NCI-H1436 (cell line): ENCODE data around the gene SCARB2.
A peak's percentile ranks its signal among the peaks of the same experiment; 100 is the strongest.

Source experiments
- DNase-seq: peaks from one replicate; lab custom pipeline; 2025; lab: John Stamatoyannopoulos, UW

Gene SCARB2

DNA sequence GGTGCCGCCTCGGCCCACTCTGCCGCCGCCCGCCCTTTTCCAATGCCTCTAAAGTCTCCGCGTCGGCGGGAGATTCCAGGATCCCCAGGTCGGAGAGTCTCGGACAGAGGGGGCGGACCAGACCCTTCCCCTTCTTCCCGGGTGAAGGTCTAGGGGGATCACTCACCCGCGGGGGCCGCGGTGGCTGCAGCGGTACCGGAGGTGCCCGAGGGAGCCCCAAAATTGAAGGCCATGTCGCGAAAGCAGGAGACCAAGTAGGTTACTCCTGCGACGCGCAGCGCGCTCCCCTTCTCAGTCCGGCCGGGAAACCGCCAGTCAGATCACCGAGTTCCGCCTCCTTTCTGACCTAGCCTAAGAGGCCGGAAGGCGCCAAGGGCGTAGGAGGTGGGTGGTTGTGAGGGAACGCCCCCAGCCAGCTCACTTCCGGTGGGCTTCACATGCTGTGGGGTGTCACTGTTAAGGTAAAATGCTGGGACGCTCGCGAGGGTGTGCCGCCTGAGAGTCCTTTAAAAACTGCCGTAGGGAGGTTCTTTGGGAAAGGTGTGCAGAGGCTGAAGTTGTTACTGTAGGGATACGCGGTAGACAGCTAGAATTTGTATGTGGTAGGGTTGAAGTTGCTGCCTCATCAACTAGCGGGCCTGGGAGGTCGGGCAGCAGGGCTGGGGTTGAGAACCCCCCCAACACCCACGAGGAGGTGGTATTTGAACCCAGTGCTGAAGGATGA is 65.3 kb downstream of the SCARB2 start, which contains the start of gene NUP54:
TSS of gene NUP54 (minus strand) at position 256 of the 724 bp plus-strand sequence. CDS start at position 233, 23 bp downstream.
- peak; percentile 89 for DNase-seq

DNA sequence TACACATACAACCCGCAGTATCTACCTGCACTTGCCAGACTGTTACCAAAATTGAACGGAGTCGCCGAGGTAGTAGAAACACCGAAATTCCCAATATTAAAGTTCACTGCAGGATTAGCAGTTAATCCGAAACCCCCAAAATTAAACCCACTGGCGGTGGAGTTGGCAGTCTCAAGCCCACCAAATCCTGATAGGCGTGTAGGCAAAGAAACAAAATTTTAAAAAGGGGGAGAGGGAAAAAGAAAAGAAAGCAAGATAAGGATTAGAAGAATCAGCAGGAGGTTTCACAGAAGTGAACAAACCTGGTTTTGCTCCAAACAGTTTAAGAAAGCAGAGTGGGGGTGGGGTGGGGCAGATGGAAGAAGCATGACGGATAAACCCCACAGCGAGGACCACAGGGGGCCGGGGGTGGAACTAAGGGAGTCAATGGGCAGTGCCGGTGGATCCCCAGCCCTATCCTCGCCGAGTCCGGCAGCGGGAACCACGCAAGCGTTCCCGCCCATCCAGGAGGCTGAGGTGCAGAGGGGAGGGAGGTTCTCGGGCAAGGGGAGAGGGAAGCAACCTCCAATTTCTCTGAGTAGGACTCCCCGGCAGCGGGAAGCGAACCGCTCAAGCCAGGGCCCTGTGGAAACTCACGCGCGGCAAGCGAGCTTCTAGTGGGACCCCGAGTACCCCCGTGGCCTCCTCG is 66.0 kb downstream of the SCARB2 start:
- DNase-seq, result peak; percentile 15

- no peak for DNase-seq
Observed at GRCh38 chr4:76144546-76144945, 69.1 kb downstream of the SCARB2 start.

DNA sequence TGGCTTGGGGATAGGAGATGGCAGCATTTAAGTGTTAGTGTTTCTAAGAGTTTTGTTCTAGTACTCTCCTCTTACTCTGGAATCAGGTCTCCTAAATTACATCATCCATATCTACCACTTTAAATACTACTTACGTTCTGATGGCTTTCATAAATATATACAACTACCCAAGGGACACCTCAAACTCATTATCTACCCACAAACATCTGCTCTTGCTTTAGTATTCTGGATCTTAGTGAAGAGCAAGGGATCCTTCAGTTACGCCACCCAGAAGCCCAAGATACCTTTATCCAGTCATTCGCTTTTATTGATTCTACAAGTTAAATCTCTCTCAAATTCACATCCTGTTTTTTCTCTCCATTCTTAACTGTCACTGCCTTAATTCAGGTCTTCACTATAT is 72.4 kb downstream of the SCARB2 start:
- no peak for DNase-seq

DNA sequence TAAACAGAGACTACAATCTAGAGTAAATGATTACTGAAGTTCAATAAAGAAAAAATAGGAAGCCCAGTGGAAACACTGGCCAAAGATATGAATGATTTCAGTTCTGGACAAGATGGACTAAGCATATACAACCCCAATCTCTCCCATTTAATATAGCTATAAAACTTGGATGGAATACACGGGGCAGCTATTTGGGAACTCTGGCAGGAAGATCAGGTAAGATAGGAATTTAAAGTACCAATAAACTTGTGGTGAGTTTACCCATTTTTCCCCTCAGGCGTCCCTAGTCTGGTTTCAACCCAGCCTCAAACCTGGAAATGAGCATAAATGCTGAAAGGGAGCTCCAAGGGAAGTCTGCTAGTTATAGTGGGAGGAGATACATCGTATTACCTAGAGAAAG is 85.9 kb downstream of the SCARB2 start:
- DNase-seq, result no peak

DNA sequence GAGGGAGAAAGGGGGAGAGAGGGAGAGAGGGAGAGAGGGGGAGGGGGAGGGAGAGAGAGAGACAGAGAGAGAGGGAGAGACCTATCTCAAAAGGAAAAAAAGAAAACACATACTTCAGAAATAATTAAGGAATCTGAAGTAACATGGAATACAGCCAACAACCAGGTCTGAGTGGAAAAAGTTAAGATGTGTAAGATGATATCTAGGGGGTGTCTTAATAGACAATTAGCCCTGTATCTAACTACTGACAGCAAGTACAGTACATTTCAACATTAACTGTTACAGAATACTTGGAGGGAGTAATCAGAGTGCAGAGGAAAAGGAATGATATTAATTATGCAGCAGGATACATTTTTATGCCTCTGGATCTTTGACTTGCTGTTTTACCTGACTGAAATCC is 87.8 kb downstream of the SCARB2 start:
- DNase-seq, result no peak

DNA sequence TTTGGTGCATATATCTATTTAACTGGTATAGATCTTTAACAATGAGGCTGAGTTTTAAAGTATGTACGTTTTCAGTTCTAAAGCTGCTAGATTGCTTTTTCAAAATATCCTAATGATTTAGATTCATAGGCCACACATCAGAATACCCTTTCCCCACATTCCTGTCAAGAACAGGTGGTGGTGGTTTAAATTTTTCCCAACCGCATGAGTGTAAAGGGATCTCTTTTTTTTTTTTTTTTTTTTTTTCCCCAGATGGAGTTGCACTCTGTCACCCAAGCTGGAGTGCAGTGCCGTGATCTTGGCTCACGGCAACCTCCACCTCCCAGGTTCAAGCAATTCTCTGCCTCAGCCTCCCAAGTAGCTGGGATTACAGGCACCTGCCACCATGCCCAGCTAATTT is 93.4 kb downstream of the SCARB2 start:
- DNase-seq, result no peak

DNA sequence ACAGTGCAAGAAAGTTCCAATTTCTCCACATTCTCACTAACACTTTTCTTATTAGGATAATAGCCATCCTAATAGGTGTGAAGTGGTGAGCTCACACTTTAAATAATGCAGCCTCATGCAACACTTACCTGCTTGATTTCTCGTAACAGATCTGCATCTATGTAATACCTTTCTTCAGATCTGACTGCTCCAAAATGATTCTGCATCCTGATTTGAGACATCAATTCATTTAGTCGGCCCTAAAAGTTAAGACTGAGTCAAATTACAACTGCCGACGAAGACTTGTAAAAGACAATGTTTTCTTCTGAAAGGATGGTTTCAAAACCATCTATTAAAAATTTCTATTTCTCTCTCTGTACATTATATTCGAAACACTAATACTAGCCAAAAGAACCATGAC is 96.1 kb downstream of the SCARB2 start:
- no peak for DNase-seq

GRCh38 chr4:76116821-76117220 is 96.8 kb downstream of the SCARB2 start:
- DNase-seq, result no peak
